NCI-H1930 (cell line): ENCODE measurements around the gene CLDN11.

ENCODE experiments used
- DNase-seq, 2 experiments: peaks; one replicate each; lab custom pipeline; 2025; lab: John Stamatoyannopoulos, UW

Gene CLDN11

GRCh38 chr3:170470063-170471016 lies 51.7 kb downstream of the CLDN11 start:
- DNase-seq, result no peak

DNA sequence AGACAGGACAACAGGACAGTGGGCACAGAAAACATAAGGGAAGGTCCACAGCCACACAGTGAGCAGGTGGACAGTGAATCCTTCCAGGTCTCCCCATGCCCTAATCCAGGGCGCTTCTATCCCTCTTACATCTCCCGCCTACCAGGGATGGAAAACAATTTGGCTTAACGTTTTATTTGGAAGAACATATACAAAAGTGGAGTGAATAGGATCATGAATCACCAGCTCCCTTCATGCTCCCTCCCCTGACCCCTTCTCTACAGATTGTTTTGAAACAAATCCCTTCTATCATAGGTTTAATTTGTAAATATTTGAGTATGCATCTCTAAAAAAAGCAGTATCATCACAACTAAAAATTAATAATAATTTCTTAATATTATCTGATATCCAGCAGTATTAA lies 52.5 kb downstream of the CLDN11 start:
- DNase-seq, result no peak

DNA sequence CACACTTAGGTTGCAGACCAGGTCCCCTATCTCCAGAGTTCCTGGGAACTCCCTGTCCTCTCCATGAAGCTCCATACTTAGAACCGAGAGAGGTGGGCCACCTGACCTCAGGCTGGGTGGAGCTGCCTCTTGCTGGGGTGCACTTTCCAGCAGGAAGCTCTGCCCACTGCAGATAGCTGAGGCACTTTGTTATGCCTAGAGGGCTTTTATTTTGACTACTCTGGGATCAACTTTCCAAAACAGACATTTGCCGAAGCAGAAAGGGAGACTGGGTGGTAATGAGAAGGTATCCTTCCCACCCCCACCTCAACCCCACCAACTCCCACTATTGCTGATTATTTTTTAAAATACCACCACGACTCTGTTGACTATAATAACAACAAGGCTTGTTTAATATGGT lies 54.7 kb downstream of the CLDN11 start:
- no peak for DNase-seq

DNA sequence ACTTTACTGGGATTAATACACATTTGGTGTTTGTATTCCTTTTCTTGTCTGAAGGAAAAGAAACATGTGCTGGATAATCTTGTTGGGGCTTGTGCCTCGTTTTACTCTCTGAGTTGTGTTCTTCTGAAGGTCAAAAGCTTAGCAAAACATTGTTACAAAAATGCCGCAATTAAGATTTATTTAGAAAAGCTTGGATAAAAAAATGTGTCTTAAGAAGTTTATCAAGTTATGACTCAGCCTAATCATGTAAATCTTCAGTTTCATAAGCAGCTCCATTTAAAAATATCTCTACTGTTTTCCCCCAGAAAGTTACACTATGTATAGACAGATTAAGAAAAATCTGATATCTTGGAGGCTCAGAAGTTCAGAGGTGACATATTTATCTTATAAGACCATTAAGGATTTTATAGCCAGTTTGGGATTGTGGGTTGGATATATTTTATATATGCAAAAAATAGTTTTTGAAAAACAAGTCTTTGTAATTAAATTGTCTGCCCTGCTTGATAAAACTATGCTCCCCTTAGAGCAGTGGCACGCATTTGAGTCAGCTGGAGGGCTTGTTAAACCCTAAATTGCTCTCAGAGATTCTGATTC lies 56.5 kb downstream of the CLDN11 start:
- DNase-seq, result no peak

DNA sequence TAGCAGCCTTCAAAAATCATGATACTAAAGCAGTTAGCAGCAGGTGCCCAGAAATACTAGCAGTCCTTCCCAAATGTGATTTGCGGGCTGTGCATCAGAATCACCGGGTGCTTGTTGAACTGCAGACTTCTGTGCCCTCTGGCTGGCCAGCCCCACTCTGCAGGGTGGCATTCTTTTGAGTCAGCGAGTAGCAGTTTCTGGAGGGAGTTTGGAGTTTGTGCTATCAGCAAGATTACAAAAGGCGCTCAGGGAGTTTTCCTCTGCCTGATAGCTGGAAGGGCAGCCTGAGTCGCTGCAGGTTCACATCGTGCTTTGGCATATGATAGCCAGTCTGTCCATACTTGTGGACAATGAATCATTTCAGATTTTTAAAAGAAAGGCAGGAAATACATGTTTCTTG lies 57.6 kb downstream of the CLDN11 start:
- DNase-seq, result no peak

GRCh38 chr3:170477395-170477794 lies 58.7 kb downstream of the CLDN11 start:
- no peak for DNase-seq

GRCh38 chr3:170480111-170480510 lies 61.4 kb downstream of the CLDN11 start:
- no peak for DNase-seq

DNA sequence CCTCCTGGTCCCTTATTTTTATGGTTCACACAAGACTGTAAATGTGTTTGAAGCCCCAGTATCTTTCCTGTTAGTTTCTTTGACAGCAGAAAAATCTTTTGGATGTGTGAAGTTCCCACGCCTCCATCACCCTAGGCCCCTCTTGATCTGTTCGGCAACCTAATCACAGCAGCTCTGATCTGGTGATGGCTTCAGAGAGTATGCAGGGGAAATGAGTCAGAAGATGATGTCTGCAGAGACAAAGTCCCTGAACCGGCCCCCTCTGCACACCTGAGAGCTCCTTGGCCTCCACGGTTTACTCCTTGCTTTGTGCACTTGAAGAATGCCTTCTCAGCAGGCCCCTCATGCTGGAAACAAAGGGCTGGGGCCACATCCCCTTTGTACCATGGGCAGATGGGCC lies 63.5 kb downstream of the CLDN11 start:
- DNase-seq, result no peak

DNA sequence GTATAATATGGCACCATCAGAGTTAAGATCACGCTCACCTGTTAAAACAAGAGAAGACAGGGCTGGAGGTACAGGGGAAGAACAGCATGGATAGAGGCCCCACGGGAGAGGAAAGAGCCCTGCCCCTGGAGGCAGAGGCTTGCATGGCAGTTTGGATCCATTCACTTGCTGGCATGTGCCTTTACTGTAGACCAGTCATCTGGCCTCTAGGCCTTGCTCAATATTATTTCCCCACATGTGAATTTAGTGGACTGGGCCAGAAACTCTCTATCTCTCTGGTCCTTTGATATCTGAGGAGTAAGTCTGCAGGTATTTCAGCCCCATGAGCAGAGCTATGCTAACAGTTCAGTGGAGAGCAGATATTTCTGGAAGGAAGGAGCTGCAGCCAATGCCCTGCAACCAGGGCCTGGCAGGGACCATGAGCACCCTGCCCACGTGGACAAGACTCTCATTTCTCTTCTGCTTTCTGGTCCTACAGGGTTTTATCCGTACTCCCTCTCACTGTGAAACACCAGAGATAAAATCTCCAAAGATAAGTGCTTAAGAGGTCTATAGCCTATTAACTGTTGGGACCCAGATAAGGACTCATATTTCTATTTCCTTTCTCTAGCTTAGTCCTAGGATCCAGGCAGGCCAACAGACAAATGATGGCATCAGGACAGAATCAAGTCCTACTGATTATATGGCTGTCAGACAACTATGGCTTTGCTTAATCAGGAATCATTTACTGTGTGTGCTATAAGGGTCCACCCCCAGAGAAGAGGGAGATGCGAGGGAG lies 65.0 kb downstream of the CLDN11 start:
- no peak for DNase-seq
